HG03378 (cell line): ENCODE measurements around the gene GRM7.
A peak's percentile ranks its signal among the peaks of the same experiment; 100 is the strongest.

Experiments used
- ATAC-seq: cut with Tn5 transposase; IDR thresholded peaks from one replicate; pipeline ENCODE4 v1.9.1; 2021; ENCODE audit warnings: mild to moderate bottlenecking, moderate library complexity; ENCODE audit not compliant: unreplicated experiment

Gene GRM7

DNA sequence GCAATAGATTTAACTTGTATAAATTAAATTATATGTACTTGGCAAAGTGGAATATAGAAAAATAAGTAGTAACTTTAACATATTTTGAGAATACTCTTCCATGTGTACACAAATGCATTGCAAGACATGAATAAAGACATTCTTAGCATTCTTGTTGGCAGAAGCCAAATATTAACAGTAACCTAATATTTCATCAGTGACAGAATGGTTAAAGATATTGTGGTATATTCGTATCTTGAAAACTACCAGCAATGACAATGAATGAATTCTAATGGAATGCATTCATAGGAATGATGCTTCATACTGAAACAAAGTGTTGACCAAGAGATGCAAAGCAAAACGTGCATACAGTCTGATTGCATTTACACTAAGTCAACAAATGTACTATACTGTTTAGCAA lies 524.7 kb downstream of the GRM7 start:
- no peak for ATAC-seq

- no peak for ATAC-seq
These were observed 527.1 kb downstream of the GRM7 start for GRCh38 chr3:7388026-7388425.

DNA sequence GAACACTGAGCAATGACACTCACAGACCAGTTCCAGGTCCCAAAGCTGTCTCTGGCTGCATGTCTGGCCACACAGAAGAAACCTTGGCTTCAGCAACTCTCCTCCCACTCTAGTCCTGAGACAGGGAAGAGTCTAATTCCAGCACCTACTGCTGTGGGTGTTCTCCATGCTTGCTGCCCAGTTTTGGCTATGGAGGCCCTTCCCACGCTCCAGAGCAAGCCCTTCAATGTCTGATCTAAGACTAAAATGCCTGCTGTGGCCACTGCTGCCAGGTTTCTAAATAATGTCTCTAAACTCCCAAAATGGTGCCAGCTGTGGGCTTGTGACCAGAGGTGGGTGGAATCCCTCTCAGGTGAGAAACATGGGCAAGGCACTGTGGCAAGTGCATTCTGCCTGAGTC lies 531.3 kb downstream of the GRM7 start:
- no peak for ATAC-seq

- no peak for ATAC-seq
These were observed 533.2 kb downstream of the GRM7 start for GRCh38 chr3:7393944-7394605.

DNA sequence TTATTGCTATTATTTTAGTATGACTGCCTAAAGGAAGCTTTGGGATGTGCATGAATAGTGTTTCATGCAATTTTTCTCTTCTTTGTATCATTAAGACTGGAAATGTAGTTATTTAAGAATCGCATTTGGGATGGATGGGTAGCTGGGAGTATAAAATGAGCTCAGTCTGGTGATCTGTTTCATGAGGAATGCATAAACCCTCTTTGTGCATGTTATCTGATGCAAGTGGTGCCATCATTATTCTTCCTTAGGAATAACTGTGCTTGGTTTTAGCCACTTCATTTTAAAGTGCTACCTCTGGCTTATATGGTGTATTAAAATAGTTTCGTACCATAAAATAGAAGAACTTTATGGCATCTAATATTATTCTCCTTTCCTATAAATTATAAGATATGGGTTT lies 535.6 kb downstream of the GRM7 start:
- no peak for ATAC-seq

DNA sequence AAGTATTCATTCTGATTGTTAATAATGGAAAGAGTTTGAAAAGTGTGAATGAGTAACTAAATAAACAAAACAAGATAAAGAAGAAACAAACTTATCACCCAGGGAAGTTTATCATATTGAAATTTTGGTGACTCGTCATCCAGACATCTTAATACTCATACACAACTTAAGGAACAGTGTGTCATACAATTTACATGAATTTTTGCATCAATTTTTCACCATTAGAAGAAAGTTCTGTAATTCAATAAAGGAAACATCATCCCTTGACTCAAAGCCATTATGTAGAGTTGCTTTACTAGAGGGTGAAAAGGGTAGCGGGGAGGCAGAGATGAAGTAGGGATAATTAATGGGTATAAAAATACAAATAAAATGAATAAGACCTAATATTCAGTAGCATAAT lies 536.2 kb downstream of the GRM7 start:
- no peak for ATAC-seq

- no peak for ATAC-seq
These were observed 539.4 kb downstream of the GRM7 start for GRCh38 chr3:7400360-7400759.

- no peak for ATAC-seq
These were observed 540.5 kb downstream of the GRM7 start for GRCh38 chr3:7401418-7401817.

DNA sequence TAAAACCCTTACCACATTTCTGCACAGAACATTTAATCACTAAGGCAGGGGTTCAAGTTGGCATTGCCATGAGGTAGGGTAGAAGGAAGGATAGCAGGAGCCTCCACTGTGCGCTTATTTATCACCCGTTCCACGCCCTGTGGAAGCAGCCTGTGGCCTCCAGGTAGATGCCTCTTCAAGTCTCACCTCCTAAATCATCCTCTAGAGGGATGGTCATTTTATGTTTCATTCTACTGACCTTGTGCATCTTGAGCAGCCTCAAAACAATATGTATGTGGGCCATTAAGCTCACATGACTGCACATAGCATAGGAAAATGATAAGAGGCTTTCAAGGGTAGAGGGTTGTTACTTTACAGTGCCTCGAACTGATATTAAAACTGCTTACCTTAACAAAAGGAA lies 546.2 kb downstream of the GRM7 start:
- ATAC-seq, result no peak

GRCh38 chr3:7410782-7411181 lies 549.9 kb downstream of the GRM7 start:
- no peak for ATAC-seq

DNA sequence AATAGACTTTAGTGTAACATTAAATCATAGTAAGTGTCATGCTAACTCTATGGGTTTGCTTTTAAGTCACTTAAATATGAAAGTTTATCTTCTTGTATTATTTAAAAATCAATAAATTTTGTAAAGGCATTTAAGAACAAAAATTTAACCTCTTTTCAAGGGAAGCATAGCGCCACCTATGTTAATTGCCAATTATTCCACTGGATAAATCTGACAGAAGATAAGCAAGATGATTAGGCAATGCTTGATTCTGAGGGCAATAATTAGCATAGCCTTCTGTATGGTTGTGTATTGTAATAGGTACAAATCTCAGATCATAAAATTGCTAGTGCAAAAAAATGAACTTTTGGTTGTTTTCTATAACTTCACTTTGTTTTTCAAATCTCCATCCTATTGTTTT lies 560.1 kb downstream of the GRM7 start:
- ATAC-seq, result no peak

- ATAC-seq, result no peak
These were observed 562.1 kb downstream of the GRM7 start for GRCh38 chr3:7423036-7423435.

GRCh38 chr3:7423995-7424394 lies 563.1 kb downstream of the GRM7 start:
- ATAC-seq, result no peak

DNA sequence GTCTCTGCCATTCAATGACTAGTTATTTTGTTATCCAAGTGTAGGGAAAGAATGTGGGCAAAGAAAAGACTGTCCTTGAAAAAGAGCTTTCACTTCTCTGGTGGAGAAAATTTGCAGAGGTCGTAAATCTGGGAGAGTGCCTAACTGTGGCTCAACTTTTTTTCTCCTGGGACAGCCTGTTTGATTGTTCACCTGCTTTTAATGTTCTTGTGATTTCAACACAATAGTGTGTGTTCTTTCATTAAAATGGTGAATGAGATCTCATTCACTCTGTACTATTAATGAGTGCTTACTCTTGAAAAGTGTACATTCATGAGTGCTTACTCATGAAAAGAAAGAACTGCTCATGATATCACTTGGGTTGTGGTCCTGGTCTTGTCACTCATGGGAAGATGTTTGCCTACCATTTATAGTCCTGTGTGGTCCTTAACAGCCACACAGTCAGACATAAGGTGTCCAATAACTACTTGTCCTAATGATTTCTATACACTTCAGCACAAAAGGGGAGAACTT lies 567.3 kb downstream of the GRM7 start:
- ATAC-seq, result no peak

DNA sequence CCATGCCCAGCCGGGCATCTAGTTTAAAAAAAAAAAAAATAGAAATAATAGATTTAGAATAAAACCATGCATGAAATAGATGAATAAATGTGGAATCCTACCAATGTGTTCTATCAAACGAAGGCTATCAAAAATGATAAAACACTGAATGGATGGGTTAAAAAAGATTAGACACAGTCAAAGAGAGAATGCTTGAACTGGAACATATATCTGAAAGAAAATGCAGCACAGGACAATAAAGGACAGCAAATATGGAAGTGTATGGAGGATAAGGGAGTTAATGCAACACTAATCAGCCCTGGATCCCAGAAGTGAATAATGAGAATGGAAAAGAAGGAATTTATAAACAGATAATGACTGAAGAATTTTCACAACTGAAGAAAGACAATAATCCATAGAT lies 571.7 kb downstream of the GRM7 start:
- ATAC-seq, result no peak

DNA sequence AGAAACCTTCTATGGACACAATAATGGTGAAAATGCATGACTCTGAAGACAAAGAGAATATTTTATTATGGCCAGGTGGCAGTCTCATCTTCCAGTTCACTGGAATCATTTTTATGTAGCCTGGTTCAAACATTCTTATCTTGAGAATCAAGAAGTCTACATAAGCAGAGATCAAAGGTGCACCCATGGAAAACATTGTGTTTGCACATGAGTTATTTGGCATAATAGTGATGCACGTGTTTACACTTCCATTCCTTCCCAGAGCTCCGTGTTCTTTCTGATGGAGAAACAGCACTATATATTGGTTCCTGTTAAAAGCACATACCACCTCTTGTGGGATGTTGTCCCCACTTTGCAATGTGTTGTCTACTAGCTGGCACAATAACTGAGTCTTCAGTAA lies 572.2 kb downstream of the GRM7 start:
- no peak for ATAC-seq

- ATAC-seq, result no peak
These were observed 575.6 kb downstream of the GRM7 start for GRCh38 chr3:7436542-7436941.

DNA sequence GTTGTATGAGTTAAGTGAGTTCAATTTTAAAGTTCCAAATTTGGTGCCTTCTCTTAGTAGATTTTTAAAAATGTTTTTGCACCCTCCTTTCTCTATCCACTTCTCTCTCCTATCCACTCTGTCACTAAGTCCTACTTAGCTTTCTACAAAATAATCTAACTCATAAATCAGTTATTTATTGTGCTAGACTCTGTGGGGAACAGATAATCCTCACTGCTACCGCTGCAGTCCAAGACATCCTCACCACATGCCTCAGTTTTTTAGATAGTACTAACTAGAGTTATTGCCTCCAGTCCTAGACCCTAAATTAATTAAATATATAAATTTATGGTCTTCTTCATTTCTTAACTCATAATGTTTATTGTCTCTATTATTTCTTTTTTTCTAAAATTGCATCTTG lies 576.3 kb downstream of the GRM7 start:
- no peak for ATAC-seq

DNA sequence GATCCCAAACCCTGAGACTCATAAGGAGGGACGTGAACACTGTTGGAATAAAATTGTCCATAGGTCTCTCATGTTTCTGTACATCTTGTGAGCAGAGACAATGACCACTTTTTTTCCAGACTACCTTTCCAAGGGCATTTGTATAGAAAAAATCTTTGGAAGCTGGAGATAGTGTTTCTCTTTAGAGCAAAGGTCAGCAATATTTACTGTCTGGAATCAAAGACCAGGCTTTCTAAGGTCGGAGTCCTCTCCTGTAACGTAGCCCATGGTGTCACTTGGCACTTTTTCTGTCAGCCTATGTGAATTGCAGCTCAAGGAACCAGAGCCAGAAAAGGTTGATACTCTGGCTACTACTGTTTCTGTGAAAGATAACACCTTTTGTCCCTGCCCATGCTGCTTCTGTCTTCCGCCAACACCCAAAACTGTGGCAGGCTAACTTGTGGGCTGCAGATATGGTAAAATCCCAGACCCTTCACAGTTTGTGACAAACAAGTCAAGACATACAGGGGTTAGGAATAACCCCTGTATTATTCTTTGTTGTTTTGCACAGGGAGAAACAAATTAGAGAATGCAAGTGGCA lies 578.3 kb downstream of the GRM7 start:
- no peak for ATAC-seq

DNA sequence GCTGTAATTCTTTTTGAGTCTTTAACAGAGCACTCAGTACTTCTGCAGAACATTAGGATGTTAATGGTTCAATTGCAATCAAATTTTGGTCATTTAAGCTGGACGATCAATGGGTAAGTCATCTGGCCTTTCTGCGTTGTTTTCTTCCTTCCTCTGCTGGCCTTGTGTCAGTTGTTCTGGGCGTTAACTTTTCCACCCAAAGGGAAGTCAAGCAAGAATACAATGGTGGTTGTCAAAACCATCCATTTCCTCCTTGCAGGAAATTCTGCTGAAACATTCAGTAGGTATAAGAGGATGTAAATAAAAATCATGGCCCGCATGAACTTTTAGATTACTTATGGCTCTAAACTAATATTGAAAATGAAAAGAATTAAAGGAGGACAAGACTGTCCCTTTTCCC lies 584.0 kb downstream of the GRM7 start:
- ATAC-seq, result no peak

DNA sequence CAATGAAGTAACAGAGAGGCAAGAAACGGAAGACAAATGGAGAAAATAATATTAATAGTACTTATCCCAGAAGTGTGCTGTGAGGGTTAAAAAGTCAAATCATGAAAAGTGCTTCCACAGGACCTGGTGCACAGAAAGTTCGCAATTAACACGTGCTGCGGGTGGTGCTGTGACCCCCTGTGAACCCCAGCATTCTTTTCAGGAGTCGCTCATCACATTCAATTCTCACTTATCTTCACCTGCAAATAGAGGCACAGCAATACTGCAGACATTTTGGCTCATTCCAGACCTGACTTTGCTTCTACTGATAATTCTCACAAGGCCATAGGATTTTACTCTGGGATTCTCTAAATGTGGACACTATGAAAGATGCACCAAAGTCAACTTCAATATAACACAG lies 584.4 kb downstream of the GRM7 start:
- ATAC-seq, result no peak

- peak; percentile 100 for ATAC-seq
These were observed 586.4 kb downstream of the GRM7 start for GRCh38 chr3:7447197-7447769.

DNA sequence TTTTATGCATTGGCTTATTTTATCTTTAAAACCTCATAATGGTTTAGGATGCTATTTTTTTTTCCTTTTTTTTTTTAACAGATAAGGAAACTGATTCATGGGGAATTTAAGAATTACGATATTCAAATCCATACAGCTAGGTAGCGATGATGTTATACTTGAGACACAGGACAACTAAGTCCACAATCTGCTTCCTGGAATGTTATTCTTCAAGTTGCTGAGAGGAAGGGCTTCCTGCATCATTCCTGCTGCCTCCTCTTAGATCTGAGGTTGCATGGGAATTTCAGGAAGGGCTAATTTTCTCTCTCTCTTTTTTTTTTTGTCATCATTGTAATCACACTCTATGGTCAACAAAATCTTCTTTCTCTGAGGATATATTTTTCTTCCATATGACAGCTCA lies 595.5 kb downstream of the GRM7 start:
- no peak for ATAC-seq
